IPS DF 6.9 (cell line): Measurements from ENCODE around the gene COPRS.

Experiments
- DNase-seq: peaks from one replicate; pipeline ENCODE4 v3.0.0-alpha.2; 2013; ENCODE audit warnings: low read depth, low spot score
- H3K27ac ChIP-seq: one replicate; pipeline ENCODE4 v1.5.1; 2013; ENCODE audit warnings: low read length, control low read depth
- H3K27me3 ChIP-seq: 2 replicates; pipeline ENCODE4 v1.6.1; 2013; ENCODE audit warnings: mild to moderate bottlenecking, low read length; ENCODE audit not compliant: control insufficient read depth, insufficient read depth
- H3K36me3 ChIP-seq: 2 replicates; pipeline ENCODE4 v1.6.1; 2013; ENCODE audit warnings: low read length; ENCODE audit not compliant: control insufficient read depth, insufficient read depth
- H3K4me1 ChIP-seq: 2 replicates; pipeline ENCODE4 v1.6.1; 2013; ENCODE audit warnings: low read length; ENCODE audit not compliant: control insufficient read depth, insufficient read depth
- H3K4me3 ChIP-seq: 2 replicates; pipeline ENCODE4 v1.5.1; 2013; ENCODE audit warnings: mild to moderate bottlenecking, low read length
- H3K9me3 ChIP-seq: 2 replicates; pipeline ENCODE4 v1.6.1; 2013; ENCODE audit warnings: low read length, inconsistent platforms; ENCODE audit not compliant: control insufficient read depth, insufficient read depth
- WGBS: extraction: QIAGEN DNeasy Blood & Tissue Kit; methylation state at CpG from one replicate; pipeline ENCODE4 v1.1.7; 2013; ENCODE audit warnings: mixed read lengths, missing lambda C conversion rate; ENCODE audit not compliant: insufficient read length, insufficient coverage; 5-methylcytosine and 5-hydroxymethylcytosine counted together

Gene COPRS

GRCh38 chr17:31808521-31809050, 50.5 kb downstream of the COPRS start:
- WGBS: no CpG with 5 or more reads among the region's 4 CpGs
- Histone ChIP-seq H3K27me3 (no peaks in the 10 kb centered on the region), H3K27ac (no peak overlapping the region), H3K4me3 (no peak overlapping the region), H3K36me3 (no peaks in the 10 kb centered on the region), H3K9me3 (no peaks in the 10 kb centered on the region), H3K4me1 (no peaks in the 10 kb centered on the region)
- DNase-seq: no peak

DNA sequence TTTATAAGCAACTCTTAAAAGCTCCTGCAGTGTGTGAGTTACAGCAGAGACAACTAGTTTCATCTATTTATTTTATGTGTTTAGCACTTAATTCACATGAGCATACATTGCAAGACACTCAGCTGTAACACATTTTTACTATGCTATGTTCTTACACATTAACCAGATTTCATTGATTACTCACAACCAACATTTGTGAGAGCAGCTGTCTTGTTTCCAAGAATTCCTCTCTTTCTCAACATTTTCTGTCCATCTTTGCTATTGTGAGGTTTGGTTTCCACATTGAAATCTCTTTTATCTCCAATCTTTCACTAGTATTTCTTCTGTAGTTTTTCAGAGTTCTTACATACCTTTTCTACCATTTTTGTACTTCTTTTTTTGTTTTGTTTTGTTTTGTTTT, 51.2 kb downstream of the COPRS start:
- Histone ChIP-seq H3K4me3 (no peak overlapping the region), H3K27ac (no peak overlapping the region), H3K9me3 (no peaks in the 10 kb centered on the region), H3K36me3 (no peaks in the 10 kb centered on the region), H3K4me1 (no peaks in the 10 kb centered on the region), H3K27me3 (no peaks in the 10 kb centered on the region)
- no peak for DNase-seq

- H3K27me3 ChIP-seq: no peaks in the 10 kb centered on the region
- WGBS: no CpG with 5 or more reads among the region's 4 CpGs
- H3K4me3 ChIP-seq: no peak overlapping the region
- H3K36me3 ChIP-seq: no peaks in the 10 kb centered on the region
- DNase-seq: no peak
- no peaks in the 10 kb centered on the region for H3K9me3 ChIP-seq
- no peak overlapping the region for H3K27ac ChIP-seq
- H3K4me1 ChIP-seq: no peaks in the 10 kb centered on the region
These were observed 52.1 kb downstream of the COPRS start for GRCh38 chr17:31806921-31807320.

DNA sequence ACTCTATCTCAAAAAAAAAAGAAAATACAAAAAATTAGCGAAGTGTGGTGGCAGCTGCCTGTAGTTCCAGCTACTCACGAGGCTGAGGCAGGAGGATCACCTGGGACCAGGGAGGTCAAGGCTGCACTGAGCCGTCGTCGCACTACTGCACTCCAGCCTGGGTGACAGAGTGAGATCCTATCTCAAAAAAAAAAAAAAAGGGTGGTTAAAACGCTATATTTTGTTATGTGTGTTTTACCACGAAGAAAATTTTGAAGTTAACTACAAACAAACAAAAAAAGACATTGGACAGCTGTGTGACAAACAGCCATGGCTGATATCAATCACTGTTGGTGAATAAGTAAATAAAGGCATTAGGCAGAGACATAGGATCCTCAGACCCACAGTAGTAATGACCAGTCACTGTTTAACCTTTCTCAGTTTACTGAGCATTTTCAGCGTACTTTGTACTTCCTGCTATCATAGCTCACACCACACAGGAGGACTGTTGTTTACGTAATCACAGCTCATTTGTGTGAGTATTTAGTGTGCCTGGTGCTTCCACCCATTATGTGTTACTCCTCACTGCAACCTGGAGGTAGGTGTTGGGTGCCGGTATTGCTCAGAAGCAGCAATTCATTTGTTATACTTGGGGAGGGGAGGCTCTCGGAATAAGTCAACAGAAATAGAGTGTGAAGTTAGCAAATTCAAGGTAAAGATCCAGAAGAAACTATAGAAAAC, 55.4 kb downstream of the COPRS start:
- H3K27ac ChIP-seq: no peak overlapping the region
- H3K4me1 ChIP-seq: no peaks in the 10 kb centered on the region
- no CpG with 5 or more reads among the region's 11 CpGs for WGBS
- H3K9me3 ChIP-seq: no peaks in the 10 kb centered on the region
- no peaks in the 10 kb centered on the region for H3K27me3 ChIP-seq
- DNase-seq: no peak
- H3K4me3 ChIP-seq: no peak overlapping the region
- H3K36me3 ChIP-seq: no peaks in the 10 kb centered on the region

- H3K36me3 ChIP-seq: no peaks in the 10 kb centered on the region
These were observed 56.5 kb downstream of the COPRS start for GRCh38 chr17:31802502-31802901.

More at GRCh38 chr17:31802502-31802901, 56.5 kb downstream of the COPRS start:
- H3K4me1 ChIP-seq: no peaks in the 10 kb centered on the region
- H3K27ac ChIP-seq: no peak overlapping the region
- no peak for DNase-seq
- WGBS: no CpG with 5 or more reads among the region's 2 CpGs
- H3K4me3 ChIP-seq: no peak overlapping the region
- H3K9me3 ChIP-seq: no peaks in the 10 kb centered on the region
- no peaks in the 10 kb centered on the region for H3K27me3 ChIP-seq
